Activated naive CD4-positive, alpha-beta T cell (primary cell): ENCODE data around the gene HOXB2.
"Not testable (repeated sequence)": the region's sequence is repeated elsewhere in the genome, so short reads cannot be mapped to it uniquely, and the experiment has no call there.

Experiments
- DNase-seq, 4 experiments: peaks; one replicate each; lab custom pipeline; 2025; lab: John Stamatoyannopoulos, UW

HOXB2 gene

DNA sequence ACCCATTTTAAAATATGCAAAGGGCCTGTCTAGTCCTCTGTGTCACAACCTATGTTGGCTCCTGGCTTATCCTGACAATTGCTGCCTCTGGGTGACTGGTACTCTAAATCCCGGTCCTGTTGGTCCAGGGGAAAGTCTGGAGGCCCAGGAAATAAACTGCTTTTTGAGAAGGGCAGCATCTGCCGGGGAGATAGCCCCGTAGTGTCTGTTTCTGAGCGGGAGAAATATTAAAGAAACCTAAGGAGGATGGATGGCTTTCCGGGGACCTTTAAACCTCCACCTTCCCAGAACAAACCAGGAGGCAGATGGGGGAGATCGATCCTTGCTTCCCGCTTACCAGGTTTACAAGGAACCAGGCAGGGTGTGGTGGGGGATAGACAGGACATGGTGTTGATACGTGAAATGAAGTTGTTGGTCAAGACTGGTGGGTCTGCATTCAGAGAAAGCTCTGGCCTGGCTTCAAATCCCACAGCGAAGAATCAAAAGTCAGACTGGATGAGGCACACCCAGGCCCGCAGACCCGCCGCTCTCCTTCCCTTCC is 3.8 kb downstream of the HOXB2 start:
- no peak for DNase-seq

DNA sequence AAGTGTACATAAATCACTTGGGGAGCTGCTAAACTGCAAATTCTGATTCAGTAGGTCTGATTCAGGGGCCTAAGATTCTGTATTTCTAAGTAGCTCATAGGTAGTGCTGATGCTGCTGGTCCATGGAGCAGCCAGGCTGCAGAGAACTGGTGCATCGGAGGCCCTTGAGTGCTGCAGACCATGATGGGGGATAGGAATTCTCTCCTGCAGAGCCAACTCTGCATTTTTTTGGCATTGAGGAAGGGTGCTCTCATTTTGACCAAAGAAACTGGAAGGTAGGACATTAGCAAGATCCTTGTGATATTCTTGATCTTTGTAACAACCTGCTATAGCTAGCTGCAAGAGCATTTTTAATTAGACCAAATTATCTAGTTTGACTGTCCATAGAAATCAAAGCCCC is 4.7 kb downstream of the HOXB2 start:
- DNase-seq: no peak

DNA sequence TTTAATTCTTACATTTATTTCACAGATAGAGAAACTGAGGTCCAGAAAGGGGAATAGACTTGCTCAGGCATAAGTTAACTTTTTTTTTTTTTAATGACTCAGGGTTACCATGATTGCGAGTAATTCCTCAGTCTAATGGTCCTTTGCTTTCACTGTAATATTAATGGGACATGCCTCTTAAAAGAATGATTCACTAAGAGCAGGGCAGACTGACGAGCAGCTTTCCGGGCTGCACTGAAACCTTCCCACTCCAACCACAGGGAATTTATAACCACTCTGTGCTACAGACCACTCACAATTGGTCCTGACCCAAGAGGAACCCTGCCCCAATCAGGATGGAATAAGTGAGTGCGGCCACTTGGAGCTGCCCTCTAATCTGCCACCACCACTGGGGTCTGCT is 5.7 kb downstream of the HOXB2 start:
- no peak for DNase-seq

GRCh38 chr17:48537316-48537715 is 7.6 kb downstream of the HOXB2 start:
- DNase-seq: no peak

GRCh38 chr17:48535793-48536559 is 8.9 kb downstream of the HOXB2 start:
- not testable (repeated sequence) for DNase-seq

DNA sequence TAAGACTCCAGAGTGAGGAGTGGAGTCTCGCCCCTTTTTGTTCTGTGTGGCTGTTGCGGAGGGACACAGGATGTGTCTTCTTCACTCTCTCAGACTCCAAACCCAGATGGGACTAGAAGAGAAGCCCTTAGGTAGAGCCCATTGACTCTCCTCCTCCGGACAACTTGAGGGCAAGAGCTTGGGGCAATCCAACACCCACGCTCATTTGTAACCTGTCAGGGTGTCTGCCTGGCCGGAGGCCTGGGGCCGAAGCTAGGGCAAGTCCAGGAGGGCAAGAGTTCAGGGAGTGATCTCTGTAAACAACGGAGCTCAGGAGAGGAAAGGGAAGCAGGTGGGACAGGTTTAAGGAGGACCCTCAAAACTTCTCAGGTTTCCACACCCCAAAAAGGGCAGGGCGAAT is 12.6 kb downstream of the HOXB2 start:
- no peak for DNase-seq

DNA sequence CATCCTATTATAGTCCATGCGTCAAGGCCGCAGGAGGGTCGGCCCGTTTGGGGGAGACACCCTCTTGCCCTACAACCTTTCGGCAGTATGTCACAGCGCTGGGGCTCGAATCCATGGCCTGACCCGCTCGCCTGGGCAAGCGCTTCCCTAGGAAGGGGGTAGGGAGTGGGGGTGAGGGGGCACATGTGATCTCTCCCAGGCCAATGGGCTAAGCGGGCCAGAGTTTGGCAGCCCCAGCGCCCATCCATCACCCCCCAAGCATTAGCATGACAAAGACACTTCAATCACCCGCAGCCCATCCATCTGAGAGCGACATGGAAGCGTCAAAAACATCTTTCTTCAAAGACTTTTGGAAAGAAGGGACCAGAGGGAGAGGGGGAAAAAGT is 14.0 kb downstream of the HOXB2 start, which contains the start of gene HOXB1:
TSS of gene HOXB1 (minus strand) at position 125 of the 386 bp plus-strand sequence. CDS start at position 18, 107 bp downstream.
- DNase-seq: no peak

- DNase-seq: no peak
Measured at GRCh38 chr17:48530208-48530886, 14.6 kb downstream of the HOXB2 start.

DNA sequence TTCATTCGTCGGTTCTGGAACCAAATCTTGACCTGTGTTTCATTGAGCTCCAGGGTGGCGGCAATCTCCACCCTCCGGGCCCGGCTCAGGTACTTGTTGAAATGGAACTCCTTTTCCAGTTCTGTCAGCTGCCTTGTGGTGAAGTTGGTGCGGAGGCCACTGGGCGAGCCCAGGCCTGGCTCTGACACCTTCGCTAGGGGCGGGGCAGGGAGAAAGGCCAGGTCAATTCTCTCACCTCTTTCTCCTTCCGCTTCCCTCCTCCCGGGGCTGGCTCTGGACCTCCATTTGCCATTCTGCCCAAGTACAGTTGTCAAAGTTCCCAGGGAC is 15.3 kb downstream of the HOXB2 start:
- DNase-seq: no peak

DNA sequence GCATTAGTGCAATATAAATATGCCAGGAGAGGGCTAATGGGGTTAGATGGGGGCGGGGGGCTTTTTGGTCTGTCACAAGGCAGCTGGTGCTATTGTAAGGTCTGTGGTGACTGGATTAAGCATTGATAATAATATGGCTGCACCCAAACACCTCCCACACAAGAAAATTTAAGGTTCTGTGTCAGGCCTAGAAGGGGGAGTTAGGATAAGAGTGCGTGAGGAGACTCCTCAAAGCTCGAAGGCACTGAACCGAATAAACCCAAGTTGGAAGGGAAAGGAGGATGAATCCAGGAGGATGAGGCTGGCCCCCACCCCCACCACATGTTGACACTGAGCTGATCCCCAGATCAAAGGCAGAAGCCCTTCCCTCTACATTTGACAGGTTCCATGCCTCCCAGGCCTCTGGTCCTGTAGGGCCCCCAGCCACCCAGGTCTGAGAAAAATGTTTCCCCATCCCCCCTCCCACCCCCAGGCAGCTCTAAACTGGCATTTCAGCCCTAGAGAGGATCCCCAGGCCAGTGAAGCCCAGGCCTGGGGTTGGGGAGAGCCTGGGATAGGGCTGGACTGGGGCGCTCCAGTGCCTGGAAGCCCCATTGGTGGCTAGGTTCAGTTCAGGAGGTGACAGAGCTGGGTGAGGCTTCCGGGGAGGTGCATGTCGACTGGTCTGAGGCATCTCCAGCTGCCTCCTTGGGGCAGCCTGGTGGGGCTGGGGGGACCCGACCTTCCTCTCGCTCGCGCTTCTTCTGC is 15.8 kb downstream of the HOXB2 start:
- DNase-seq: no peak

GRCh38 chr17:48528153-48528935 is 16.6 kb downstream of the HOXB2 start:
- DNase-seq: no peak

GRCh38 chr17:48527547-48527932 is 17.4 kb downstream of the HOXB2 start:
- no peak for DNase-seq

GRCh38 chr17:48526608-48527546 is 18.0 kb downstream of the HOXB2 start:
- no peak for DNase-seq

GRCh38 chr17:48523010-48523409 is 21.9 kb downstream of the HOXB2 start:
- DNase-seq: no peak

DNA sequence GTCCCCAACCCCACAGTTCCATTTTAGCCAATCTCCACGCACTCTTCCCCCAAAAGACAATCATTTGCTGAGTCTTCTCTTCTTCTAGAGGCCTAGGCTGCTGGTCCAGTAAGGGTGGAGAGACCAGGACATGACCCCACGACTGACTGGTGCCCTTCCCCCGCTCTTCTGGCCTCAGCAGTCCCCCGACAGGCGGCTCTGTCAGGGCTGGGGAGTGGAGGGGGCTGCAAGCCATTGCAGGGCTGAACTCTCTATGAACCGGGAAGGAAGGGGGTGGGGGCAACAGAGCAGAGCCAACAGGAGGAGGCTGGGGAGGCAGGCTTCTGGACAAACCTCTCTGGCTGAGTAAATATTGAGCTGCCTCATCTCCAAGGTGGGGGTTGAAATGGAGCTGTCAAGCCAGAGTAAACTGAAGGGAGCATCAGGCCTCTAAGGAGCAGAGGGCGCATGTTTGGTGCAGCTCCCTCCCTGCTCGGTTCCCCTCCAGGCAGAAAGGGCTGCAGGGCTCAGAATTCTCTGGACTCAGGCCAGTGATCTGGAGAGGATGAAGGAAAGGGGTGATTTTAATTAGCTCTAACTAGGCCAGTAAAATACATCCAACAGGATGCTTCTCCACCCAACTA is 22.8 kb downstream of the HOXB2 start:
- no peak for DNase-seq

- no peak for DNase-seq
Measured at GRCh38 chr17:48520631-48521079, 24.3 kb downstream of the HOXB2 start.

DNA sequence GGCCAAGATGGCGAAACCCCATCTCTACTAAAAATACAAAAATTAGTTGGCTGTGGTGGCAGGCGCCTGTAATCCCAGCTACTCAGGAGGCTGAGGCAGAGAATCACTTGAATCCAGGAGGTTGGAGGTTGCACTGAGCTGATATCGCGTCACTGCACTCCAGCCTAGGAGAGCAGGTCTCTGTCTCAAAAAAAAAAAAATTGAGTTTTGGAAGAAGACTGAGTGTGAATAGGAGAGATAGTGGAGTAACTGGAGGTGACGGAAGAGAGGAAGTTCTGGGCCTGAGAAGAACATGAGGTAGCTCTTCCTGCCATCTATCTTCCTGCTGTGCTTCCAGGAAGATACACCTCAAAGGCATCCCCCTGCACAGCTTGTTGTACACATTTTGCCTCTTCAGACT is 25.5 kb downstream of the HOXB2 start:
- DNase-seq: no peak

GRCh38 chr17:48517478-48517877 is 27.4 kb downstream of the HOXB2 start:
- no peak for DNase-seq

DNA sequence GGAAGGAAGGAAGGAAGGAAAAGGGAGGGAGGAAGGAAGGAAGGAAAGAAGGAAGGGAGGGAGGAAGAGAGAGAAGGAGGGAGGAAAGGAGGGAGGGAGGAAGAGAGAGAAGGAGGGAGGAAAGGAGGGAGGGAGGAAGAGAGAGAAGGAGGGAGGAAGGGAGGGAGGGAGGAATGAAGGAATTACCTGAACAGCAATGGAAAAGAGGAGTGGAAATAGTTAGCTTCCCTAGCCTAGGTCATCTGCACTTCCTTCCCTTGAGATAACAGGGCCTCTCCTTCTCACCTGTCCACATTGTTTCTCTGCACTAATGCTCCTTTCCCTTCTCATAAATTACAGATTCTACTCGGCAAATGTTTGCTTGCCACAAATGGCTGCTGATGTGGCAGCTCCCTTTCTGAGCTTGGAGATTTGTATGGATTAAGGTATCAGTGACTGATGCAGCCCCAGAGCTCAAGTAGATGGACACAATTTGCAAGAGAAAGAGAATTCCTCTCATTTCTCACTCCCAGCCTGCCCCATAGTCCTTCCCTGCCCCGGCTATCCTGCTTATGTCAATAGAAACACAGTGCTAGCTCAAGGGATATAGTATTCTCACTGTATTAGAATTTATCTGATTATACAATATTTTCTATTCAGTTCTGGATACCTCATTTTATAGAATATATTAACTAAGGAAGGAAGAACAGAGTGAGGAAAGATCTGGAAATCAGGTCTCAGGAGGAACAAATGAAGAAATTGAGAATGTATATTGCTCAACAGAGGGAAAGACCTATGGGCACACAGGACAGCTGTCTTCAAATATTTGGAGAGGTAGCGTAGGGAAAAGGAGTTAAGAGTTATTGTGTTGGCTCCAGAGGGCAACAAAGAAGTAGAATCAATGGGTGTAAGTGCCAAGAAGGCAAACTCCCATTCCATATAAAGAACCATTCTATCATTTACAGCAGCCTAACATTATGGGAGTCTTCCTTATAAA is 28.7 kb downstream of the HOXB2 start:
- DNase-seq: no peak
